Mesendoderm (in vitro differentiated cells): Measurements from ENCODE around the gene PRKAR1B.
"Not testable (repeated sequence)": the region's sequence is repeated elsewhere in the genome, so short reads cannot be mapped to it uniquely, and the experiment has no call there.

Source experiments
- DNase-seq: peaks from one replicate; pipeline ENCODE4 v3.0.0; 2013
- H2AK5ac ChIP-seq: 2 replicates; pipeline ENCODE4 v1.6.1; 2013; ENCODE audit warnings: low read length, inconsistent platforms
- H2BK120ac ChIP-seq: 2 replicates; pipeline ENCODE4 v1.6.1; 2013; ENCODE audit warnings: low read depth, mild to moderate bottlenecking, low read length, moderate library complexity, mixed read lengths
- H2BK15ac ChIP-seq: replicated peaks from 2 replicates; pipeline ENCODE4 v1.6.1; 2013; ENCODE audit warnings: low read depth, mild to moderate bottlenecking, moderate library complexity
- H2BK5ac ChIP-seq: 2 replicates; pipeline ENCODE4 v1.6.1; 2013; ENCODE audit warnings: low read length, inconsistent platforms
- H3K18ac ChIP-seq: 2 replicates; pipeline ENCODE4 v1.6.1; 2013; ENCODE audit warnings: mild to moderate bottlenecking, low read length, mixed read lengths
- H3K23ac ChIP-seq: one replicate; pipeline ENCODE4 v1.6.1; 2013; ENCODE audit warnings: low read length
- H3K27ac ChIP-seq: 2 replicates; pipeline ENCODE4 v1.5.1; 2013; ENCODE audit warnings: low read depth, mild to moderate bottlenecking, inconsistent platforms, low read length, moderate library complexity
- H3K27me3 ChIP-seq: 2 replicates; pipeline ENCODE4 v1.6.1; 2013; ENCODE audit warnings: low read length, control low read depth, mild to moderate bottlenecking, inconsistent platforms; ENCODE audit not compliant: insufficient read depth, poor library complexity
- H3K36me3 ChIP-seq: 2 replicates; pipeline ENCODE4 v1.6.1; 2013; ENCODE audit warnings: low read length, inconsistent platforms; ENCODE audit not compliant: control insufficient read depth, insufficient read depth
- H3K4ac ChIP-seq: one replicate; pipeline ENCODE4 v1.6.1; 2013; ENCODE audit warnings: low read depth, mild to moderate bottlenecking, low read length, moderate library complexity
- H3K4me1 ChIP-seq: 2 replicates; pipeline ENCODE4 v1.6.1; 2013; ENCODE audit warnings: low read depth, low read length, inconsistent platforms; ENCODE audit not compliant: control insufficient read depth
- H3K4me2 ChIP-seq: 2 replicates; pipeline ENCODE4 v1.6.1; 2013; ENCODE audit warnings: low read length
- H3K4me3 ChIP-seq: 2 replicates; pipeline ENCODE4 v1.5.1; 2013; ENCODE audit warnings: mild to moderate bottlenecking, low read length
- H3K56ac ChIP-seq: one replicate; pipeline ENCODE4 v1.6.1; 2013; ENCODE audit warnings: low read length
- H3K79me1 ChIP-seq: 2 replicates; pipeline ENCODE4 v1.6.1; 2013; ENCODE audit warnings: low read length, inconsistent platforms
- H3K79me2 ChIP-seq: 2 replicates; pipeline ENCODE4 v1.6.1; 2013; ENCODE audit warnings: mild to moderate bottlenecking, low read length; ENCODE audit not compliant: control insufficient read depth, insufficient read depth
- H3K9ac ChIP-seq: 2 replicates; pipeline ENCODE4 v1.6.1; 2013; ENCODE audit warnings: low read length, inconsistent platforms
- H4K5ac ChIP-seq: one replicate; pipeline ENCODE4 v1.6.1; 2013; ENCODE audit warnings: low read length
- H4K8ac ChIP-seq: one replicate; pipeline ENCODE4 v1.6.1; 2013; ENCODE audit warnings: low read depth, mild to moderate bottlenecking, control low read depth, low read length, moderate library complexity
- WGBS: extraction: QIAGEN DNeasy Blood & Tissue Kit; methylation state at CpG from one replicate; pipeline ENCODE4 v1.1.7; 2013; ENCODE audit warnings: low lambda C conversion rate, missing lambda C conversion rate; ENCODE audit not compliant: insufficient coverage; ENCODE audit errors: extremely low coverage; 5-methylcytosine and 5-hydroxymethylcytosine counted together

PRKAR1B gene

GRCh38 chr7:659996-660395 is 67.1 kb downstream of the PRKAR1B start:
- Histone ChIP-seq H4K8ac (no peak overlapping the region), H3K18ac (no peak overlapping the region), H3K27me3 (no peaks in the 10 kb centered on the region), H2BK120ac (no peak overlapping the region), H3K56ac (no peak overlapping the region), H3K4me1 (no peaks in the 10 kb centered on the region), H3K27ac (no peak overlapping the region), H2BK5ac (no peak overlapping the region), H3K9ac (no peak overlapping the region), H3K79me1 (no peaks in the 10 kb centered on the region), H3K4me3 (no peak overlapping the region), H3K23ac (no peak overlapping the region), H3K36me3 (no peaks in the 10 kb centered on the region), H2BK15ac (no peak overlapping the region), H3K79me2 (no peaks in the 10 kb centered on the region), H4K5ac (no peak overlapping the region), H3K4me2 (no peak overlapping the region), H3K4ac (no peak overlapping the region), H2AK5ac (no peak overlapping the region)
- no CpG with 5 or more reads among the region's 13 CpGs for WGBS
- DNase-seq = no peak

- Histone ChIP-seq H3K4me2 (no peak overlapping the region), H3K4ac (no peak overlapping the region), H2BK120ac (no peak overlapping the region), H3K27ac (no peak overlapping the region), H4K8ac (no peak overlapping the region), H3K4me1 (no peaks in the 10 kb centered on the region), H3K79me1 (peaks cover under 1% of the 10 kb centered on the region), H2BK15ac (no peak overlapping the region), H3K36me3 (no peaks in the 10 kb centered on the region), H4K5ac (no peak overlapping the region), H3K4me3 (no peak overlapping the region), H3K27me3 (no peaks in the 10 kb centered on the region), H3K56ac (no peak overlapping the region), H3K18ac (no peak overlapping the region), H3K79me2 (no peaks in the 10 kb centered on the region), H3K9ac (no peak overlapping the region), H2BK5ac (no peak overlapping the region), H3K23ac (no peak overlapping the region), H2AK5ac (no peak overlapping the region)
- no peak for DNase-seq
- WGBS = no CpG with 5 or more reads among the region's 25 CpGs
These were observed 67.7 kb downstream of the PRKAR1B start for GRCh38 chr7:659306-659847.

GRCh38 chr7:657565-658119 is 69.4 kb downstream of the PRKAR1B start:
- WGBS = no CpG with 5 or more reads among the region's 16 CpGs
- no peak overlapping the region for H3K23ac ChIP-seq
- no peak overlapping the region for H4K8ac ChIP-seq
- H2BK120ac ChIP-seq = no peak overlapping the region
- H3K4me1 ChIP-seq = no peaks in the 10 kb centered on the region
- H3K79me1 ChIP-seq = peaks cover 5% of the 10 kb centered on the region
- H3K79me2 ChIP-seq = no peaks in the 10 kb centered on the region
- no peak overlapping the region for H3K9ac ChIP-seq
- H3K56ac ChIP-seq = no peak overlapping the region
- no peak overlapping the region for H3K4ac ChIP-seq
- no peak overlapping the region for H2BK5ac ChIP-seq
- no peaks in the 10 kb centered on the region for H3K27me3 ChIP-seq
- no peak overlapping the region for H4K5ac ChIP-seq
- H3K27ac ChIP-seq = no peak overlapping the region
- no peak overlapping the region for H3K18ac ChIP-seq
- no peak overlapping the region for H2AK5ac ChIP-seq
- DNase-seq = no peak
- H3K36me3 ChIP-seq = no peaks in the 10 kb centered on the region
- no peak overlapping the region for H3K4me2 ChIP-seq
- no peak overlapping the region for H2BK15ac ChIP-seq
- no peak overlapping the region for H3K4me3 ChIP-seq

- H2BK15ac ChIP-seq, H3K4me2 ChIP-seq, H3K4me3 ChIP-seq, H2AK5ac ChIP-seq, H2BK5ac ChIP-seq, H4K8ac ChIP-seq, H3K18ac ChIP-seq, H3K9ac ChIP-seq, DNase-seq, H3K27me3 ChIP-seq, H2BK120ac ChIP-seq, H3K79me2 ChIP-seq, H3K56ac ChIP-seq, H3K36me3 ChIP-seq, H3K23ac ChIP-seq, H4K5ac ChIP-seq, H3K27ac ChIP-seq, H3K79me1 ChIP-seq, H3K4ac ChIP-seq, H3K4me1 ChIP-seq: not testable (repeated sequence)
- 100% methylated on average over 1 of the region's 3 CpGs for WGBS
These were observed 70.1 kb downstream of the PRKAR1B start for GRCh38 chr7:657010-657409.

GRCh38 chr7:655758-656157 is 71.3 kb downstream of the PRKAR1B start:
- Histone ChIP-seq H4K8ac (no peak overlapping the region), H2BK5ac (no peak overlapping the region), H3K36me3 (no peaks in the 10 kb centered on the region), H2BK120ac (no peak overlapping the region), H4K5ac (no peak overlapping the region), H3K56ac (no peak overlapping the region), H3K9ac (no peak overlapping the region), H3K4ac (no peak overlapping the region), H3K4me3 (no peak overlapping the region), H3K27ac (no peak overlapping the region), H2BK15ac (no peak overlapping the region), H3K23ac (no peak overlapping the region), H3K27me3 (no peaks in the 10 kb centered on the region), H3K79me2 (no peaks in the 10 kb centered on the region), H2AK5ac (no peak overlapping the region), H3K4me2 (no peak overlapping the region), H3K79me1 (peaks cover 5% of the 10 kb centered on the region), H3K4me1 (no peaks in the 10 kb centered on the region), H3K18ac (no peak overlapping the region)
- no CpG with 5 or more reads among the region's 4 CpGs for WGBS
- no peak for DNase-seq
